K562 (cell line): Measurements from ENCODE around the gene LRIT1. TPM values are rescaled to one million over a fixed set of nuclear protein-coding genes. Genes with fewer than 3 reads are reported as not detected.

Experiments
- ATAC-seq: fragments of 200-7000 bp; cut with Tn5 transposase; 3 replicates; pipeline ENCODE4 v1.9.1; 2020; ENCODE audit warnings: moderate library complexity
- BruUV-seq: library from RNA; stranded (reverse); fragments of 400-500 nt; replicated peaks from 2 replicates; lab custom pipeline; 2021; lab: Mats Ljungman, UMichigan
- CTCF ChIA-PET: fragments of 300-600 bp; formaldehyde crosslinking; extraction: SDS; loops from one replicate; lab custom pipeline; 2021; ENCODE audit warnings: low intra/inter-chr PET ratio; lab: Yijun Ruan, JAX
- POLR2A ChIA-PET: fragments of 300-600, 350-650 bp; sonication (Branson Sonifier 250); formaldehyde crosslinking; extraction: SDS; loops from one replicate; lab custom pipeline; 2021; ENCODE audit warnings: antibody characterized with exemption, inconsistent platforms; lab: Yijun Ruan, JAX
- DNase-seq, 4 experiments: peaks; one replicate each; pipeline versions ENCODE4 v3.0.0 to v3.0.0-alpha.2; 2011 to 2018; ENCODE audit warnings: low spot score in 3 of 4, mixed read lengths in 3 of 4; ENCODE audit errors: extremely low read depth in 1 of 4
- FAIRE-seq: peaks from 2 replicates; lab custom pipeline; 2011; peaks lifted over from hg19 to GRCh38; lab: Jason Lieb, UNC
- H2AFZ ChIP-seq: 2 replicates; pipeline ENCODE4 v1.6.0; 2011; ENCODE audit warnings: low read depth, low read length, control low read depth, inconsistent platforms
- H3K27ac ChIP-seq: fragments of 200-600 bp; 3 replicates; pipeline ENCODE4 v1.8.0; 2011; ENCODE audit warnings: low read depth, mild to moderate bottlenecking, control low read depth, inconsistent platforms, low read length, moderate library complexity, mixed read lengths; ENCODE audit errors: extremely low read depth
- H3K27me3 ChIP-seq, 2 experiments: fragments of 300-600 bp in 1 of 2; 2 replicates in 1 of 2; 3 replicates in 1 of 2; pipeline versions ENCODE4 v1.6.0 to v1.8.0; 2011; ENCODE audit warnings: inconsistent platforms in 2 of 2, low read length in 2 of 2, mild to moderate bottlenecking in 1 of 2, mixed read lengths in 1 of 2, moderate library complexity in 1 of 2; ENCODE audit not compliant: control insufficient read depth in 2 of 2, insufficient read depth in 2 of 2
- H3K36me3 ChIP-seq: fragments of 300-600 bp; 3 replicates; pipeline ENCODE4 v1.8.0; 2011; ENCODE audit warnings: mild to moderate bottlenecking, low read length, inconsistent platforms; ENCODE audit not compliant: control insufficient read depth, insufficient read depth
- H3K4me1 ChIP-seq, 2 experiments: fragments of 200-600 bp in 1 of 2; replicated peaks in 1 of 2; 2 replicates in 1 of 2; 3 replicates in 1 of 2; pipeline versions ENCODE4 v1.5.1 to v1.8.0; 2011; ENCODE audit warnings: inconsistent platforms in 2 of 2, low read length in 2 of 2, mild to moderate bottlenecking in 1 of 2, mixed read lengths in 1 of 2, moderate library complexity in 1 of 2; ENCODE audit not compliant: control insufficient read depth in 2 of 2, insufficient read depth in 2 of 2
- H3K4me2 ChIP-seq: 2 replicates; pipeline ENCODE4 v1.6.1; 2011; ENCODE audit warnings: low read length, control low read depth, inconsistent platforms, mixed read lengths; ENCODE audit not compliant: insufficient read depth
- H3K4me3 ChIP-seq: fragments of 200-600 bp; sonication (generic), shearing (Covaris generic); 2 replicates; pipeline ENCODE4 v1.5.1; 2016; ENCODE audit warnings: control low read depth, inconsistent platforms
- H3K79me2 ChIP-seq: fragments of 200-600 bp; 3 replicates; pipeline ENCODE4 v1.8.0; 2011; ENCODE audit warnings: low read length, inconsistent platforms; ENCODE audit not compliant: control insufficient read depth, insufficient read depth
- H3K9ac ChIP-seq, 2 experiments: 2 replicates each; pipeline versions ENCODE4 v1.6.0 to v1.6.1; 2011; ENCODE audit warnings: low read depth in 2 of 2, low read length in 2 of 2, control low read depth in 1 of 2, inconsistent platforms in 1 of 2, mild to moderate bottlenecking in 1 of 2, mixed read lengths in 1 of 2; ENCODE audit not compliant: insufficient read depth in 1 of 2
- H3K9me1 ChIP-seq: one replicate; pipeline ENCODE4 v1.6.0; 2011; ENCODE audit warnings: inconsistent platforms, mild to moderate bottlenecking, low read length, moderate library complexity; ENCODE audit not compliant: control insufficient read depth, insufficient read depth
- H3K9me3 ChIP-seq: replicated peaks from 2 replicates; pipeline ENCODE4 v1.5.1; 2011; ENCODE audit warnings: low read depth, low read length, inconsistent platforms; ENCODE audit not compliant: control insufficient read depth, insufficient read depth
- H4K20me1 ChIP-seq: replicated peaks from 2 replicates; pipeline ENCODE4 v1.6.1; 2011; ENCODE audit warnings: low read length, inconsistent platforms, mixed read lengths; ENCODE audit not compliant: control insufficient read depth, insufficient read depth
- CEBPB ChIP-seq: fragments of 450-650 bp; IDR thresholded peaks from 2 replicates; pipeline ENCODE4 v1.6.1; 2016; ENCODE audit warnings: missing genetic modification characterization, missing compliant biosample characterization
- GTF2A2 ChIP-seq: IDR thresholded peaks from 2 replicates; pipeline ENCODE4 v1.6.1; 2016; ENCODE audit warnings: mild to moderate bottlenecking, missing genetic modification characterization, missing compliant biosample characterization
- HMBOX1 ChIP-seq: sonication (generic); IDR thresholded peaks from 2 replicates; pipeline ENCODE4 v1.6.1; 2016
- HMGXB4 ChIP-seq: sonication (generic); formaldehyde crosslinking; IDR thresholded peaks from 2 replicates; pipeline ENCODE4 v1.8.1; 2023; ENCODE audit warnings: mild to moderate bottlenecking, missing genetic modification reagents
- HOXB6 ChIP-seq: fragments of 250-450 bp; sonication (Bioruptor Pico); IDR thresholded peaks from 2 replicates; pipeline ENCODE4 v1.5.1; 2022; ENCODE audit warnings: mild to moderate bottlenecking, borderline replicate concordance
- MBD2 ChIP-seq: sonication (generic); IDR thresholded peaks from 2 replicates; pipeline ENCODE4 v1.6.1; 2016; ENCODE audit warnings: low read depth, borderline replicate concordance
- NRF1 ChIP-seq, 2 experiments: fragments of 450-650 bp; IDR thresholded peaks in 1 of 2; conservative IDR thresholded peaks in 1 of 2; 2 replicates each; pipeline ENCODE4 v1.6.1; 2014; ENCODE audit warnings: mild to moderate bottlenecking in 2 of 2
- TCF15 ChIP-seq: fragments of 250-450 bp; sonication (Bioruptor Pico); IDR thresholded peaks from 2 replicates; pipeline ENCODE4 v1.8.0; 2022; ENCODE audit warnings: moderate library complexity, mild to moderate bottlenecking, inconsistent platforms
- XRCC4 ChIP-seq: IDR thresholded peaks from one replicate; pipeline ENCODE4 v1.6.1; 2011; ENCODE audit not compliant: insufficient read depth, insufficient read length; ENCODE audit errors: extremely low read depth
- WGBS: fragments of 100-300 bp; shearing (Covaris generic); methylation state at CpG from one replicate; pipeline ENCODE4 v1.1.6; 2016; ENCODE audit warnings: low coverage, mixed read lengths; ENCODE audit not compliant: insufficient coverage; ENCODE audit errors: missing lambda C conversion rate; 5-methylcytosine and 5-hydroxymethylcytosine counted together
- in situ Hi-C: fragments of 300-500 bp; cut with MboI; formaldehyde crosslinking; loops from 4 replicates; pipeline ENCODE4 v1.15.0; 2018; ENCODE audit warnings: inconsistent platforms, mixed read lengths
- intact Hi-C: fragments of 100-400 bp; cut with micrococcal nuclease; formaldehyde crosslinking; loops from 2 replicates; pipeline ENCODE4 v1.14.2; 2022
- polyA plus RNA-seq, 8 experiments: library from polyadenylated mRNA; depleted of rRNA in 4 of 8; stranded (reverse) in 5 of 8; unstranded in 3 of 8; fragments of >200 nt; fragmentation: Nextera tagmentation in 2 of 8; fragmentation: Illumina TruSeq in 1 of 8; extraction: Ambion mirVana in 2 of 8; extraction: Trizol in 1 of 8; gene quantifications; 2 replicates each; pipeline versions ENCODE4 v1.2.1 to v1.2.3, GENCODE V29; 2011 to 2014; ENCODE audit warnings: inconsistent platforms in 1 of 8, missing spikeins in 1 of 8
- total RNA-seq, 7 experiments: library from RNA; depleted of rRNA in 6 of 7; stranded (reverse); fragments of >200 nt in 6 of 7; fragmentation: Illumina TruSeq in 2 of 7; extraction: Trizol in 2 of 7; gene quantifications; 2 replicates each; pipeline versions ENCODE4 v1.2.1 to v1.2.3, GENCODE V29; 2011 to 2021; ENCODE audit warnings: low replicate concordance in 1 of 7

The LRIT1 gene
- total and polyA plus RNA-seq, 9 of the 15 experiments (the other 6 are each of a cell fraction or from before 2014, with no cell fraction given), result not detected

DNA sequence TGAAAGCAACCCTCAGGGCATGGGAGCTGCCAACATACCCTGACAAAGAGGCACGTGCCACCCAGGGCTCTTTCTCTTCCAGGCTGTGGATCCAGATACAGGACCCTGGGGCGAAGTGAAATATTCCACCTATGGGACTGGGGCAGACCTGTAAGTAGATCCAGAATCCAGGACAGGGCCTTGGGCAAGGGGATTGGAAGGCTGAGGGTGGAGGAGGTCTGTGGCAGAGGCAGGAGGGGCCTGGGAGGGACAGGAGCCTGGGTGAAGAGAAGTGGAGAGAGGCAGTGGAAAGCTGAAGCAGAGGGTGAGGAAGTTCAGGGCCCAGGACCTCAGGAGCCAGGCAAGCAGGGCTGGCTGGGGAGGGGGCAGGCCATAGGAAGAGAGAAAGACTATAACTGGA, 29.8 kb downstream of the LRIT1 start:
- Histone ChIP-seq H2AFZ (no peak overlapping the region), H3K4me2 (no peak overlapping the region)
- no peak for TF ChIP-seq XRCC4
- TF ChIP-seq CEBPB, result no peak
- no peak for TF ChIP-seq TCF15 (CRISPR knock-in tag)
- no peak for TF ChIP-seq HOXB6 (CRISPR knock-in tag)
- no peak for TF ChIP-seq MBD2
- TF ChIP-seq HMBOX1, result no peak
- TF ChIP-seq GTF2A2 (tag), result no peak
- TF ChIP-seq NRF1 (conservative IDR thresholded peaks at IDR 0.05 in 1 of 2, IDR thresholded peaks at IDR 0.05 in 1 of 2), result no peak
- TF ChIP-seq HMGXB4 (CRISPR knock-in tag), result no peak
- TF ChIP-seq, all 486 proteins: peak for 0
- CTCF ChIA-PET, result no interaction called here
- no peak overlapping the region for H3K27ac ChIP-seq
- 0% methylated on average over 2 of the region's 2 CpGs for WGBS
- H3K36me3 ChIP-seq, result no peaks in the 10 kb centered on the region
- H3K4me3 ChIP-seq, result no peak overlapping the region
- H4K20me1 ChIP-seq, result peaks cover 6% of the 10 kb centered on the region; the same call in 1 of the 2 replicates
- in situ Hi-C loops, result no loop called here
- POLR2A ChIA-PET, result interaction anchor here (0.5 to 2.3 kb wide), 4 partner anchors 9 to 53 kb away, joined by 3 to 6 read pairs (median 4); no protein-coding TSS in a partner anchor
- DNase-seq, result no peak
- H3K9me1 ChIP-seq, result no peaks in the 10 kb centered on the region
- BruUV-seq, result no TSS peak
- no peak overlapping the region for H3K9ac ChIP-seq
- intact Hi-C loops, result no loop called here
- no peak for ATAC-seq
- H3K27me3 ChIP-seq, result peaks cover 8 to 52% of the 10 kb centered on the region in 2 experiments
- H3K79me2 ChIP-seq, result no peaks in the 10 kb centered on the region
- H3K4me1 ChIP-seq, result peaks cover 0 to 6% of the 10 kb centered on the region in 2 experiments; a peak in 2 of 5 replicates
- H3K9me3 ChIP-seq, result no peaks in the 10 kb centered on the region
- no peak for FAIRE-seq
